Measurements from ENCODE around the gene ZNF652. TPM values are rescaled to one million over a fixed set of nuclear protein-coding genes. Genes with fewer than 3 reads are reported as not detected.

ZNF652 gene
- polyA plus RNA-seq, 1 donor from 2014 or later, result 26.7 TPM

DNA sequence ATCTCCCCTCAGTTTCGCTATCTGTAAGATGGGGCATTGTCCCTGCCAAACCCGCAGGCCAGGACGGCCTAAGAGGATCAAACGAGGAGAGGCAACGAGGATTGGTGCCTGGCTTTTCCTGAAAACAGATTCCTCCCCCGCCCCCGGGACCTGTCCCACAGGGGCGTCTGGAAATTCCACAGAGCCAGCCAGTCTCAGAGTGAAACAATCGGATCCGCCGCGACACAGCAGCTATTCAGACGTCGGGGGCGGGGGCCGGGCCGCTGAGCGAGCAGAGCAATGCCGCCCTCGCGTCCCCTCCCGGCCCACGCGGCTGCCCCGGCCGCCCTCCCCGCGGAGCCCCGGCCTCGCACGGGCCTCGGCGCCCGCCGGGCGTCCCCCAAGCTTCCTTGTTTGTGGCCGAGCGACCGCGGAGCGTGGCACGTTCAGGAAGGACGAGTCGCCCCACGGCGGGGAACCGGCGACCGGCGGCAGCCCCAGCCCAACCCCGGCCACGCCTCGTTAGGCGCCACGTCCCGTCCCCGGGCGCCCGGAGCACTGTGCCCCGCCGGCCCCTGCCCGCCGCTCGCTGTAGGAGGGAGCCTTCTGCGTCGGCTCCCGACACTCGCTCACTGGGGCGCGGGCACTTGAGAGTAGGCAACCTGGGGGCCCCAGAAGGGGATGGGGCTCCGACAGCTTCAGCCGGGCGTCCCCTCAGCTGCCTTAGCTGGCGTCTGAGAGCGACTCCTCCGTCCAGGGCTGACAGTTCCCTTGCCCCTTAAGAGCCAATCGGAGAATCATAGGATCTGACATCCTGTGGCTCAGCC is 101.8 kb downstream of the ZNF652 start:
- Histone ChIP-seq H3K36me3 (ENCODE audit: insufficient read depth, low read length) (no peaks in the 10 kb centered on the region), H3K4me2 (ENCODE audit: low read length) (no peak overlapping the region), H3F3A (ENCODE audit: insufficient read depth, low read length, poor library complexity, severe bottlenecking) (no peaks in the 10 kb centered on the region), H3K27me3 (ENCODE audit: insufficient read depth, low read depth, low read length) (peaks cover 23% of the 10 kb centered on the region), H4K20me1 (ENCODE audit: insufficient read depth) (no peaks in the 10 kb centered on the region), H3K79me2 (replicated peaks; ENCODE audit: insufficient read depth, low read length) (no peaks in the 10 kb centered on the region), H3K9ac (ENCODE audit: low read length) (peak overlapping the region; percentile 9), H3K27ac (ENCODE audit: low read length) (no peak overlapping the region), H3K9me2 (ENCODE audit: insufficient read depth, low read length) (no peaks in the 10 kb centered on the region), H2AFZ (ENCODE audit: low read depth, low read length) (no peak overlapping the region), H3K9me3 (ENCODE audit: low read length) (no peaks in the 10 kb centered on the region), H3K4me3 (ENCODE audit: low read length) (peak overlapping the region; percentile 58)
- TF ChIP-seq REST (IDR thresholded peaks at IDR 0.05; ENCODE audit: borderline replicate concordance) (no peak), POLR2AphosphoS5 (IDR thresholded peaks at IDR 0.05) (no peak), MXI1 (conservative IDR thresholded peaks at IDR 0.05; ENCODE audit: poor library complexity, severe bottlenecking) (no peak), EZH2 (IDR thresholded peaks at IDR 0.05; ENCODE audit: borderline replicate concordance, insufficient read depth, low read length, poor library complexity, severe bottlenecking) (no peak), RAD21 (conservative IDR thresholded peaks at IDR 0.05) (no peak), TAF1 (IDR thresholded peaks at IDR 0.05; ENCODE audit: low read depth) (no peak), EP300 (conservative IDR thresholded peaks at IDR 0.05; ENCODE audit: poor library complexity, severe bottlenecking) (no peak), SMC3 (conservative IDR thresholded peaks at IDR 0.05; ENCODE audit: poor library complexity) (no peak)
- TF ChIP-seq, protein P1, sequence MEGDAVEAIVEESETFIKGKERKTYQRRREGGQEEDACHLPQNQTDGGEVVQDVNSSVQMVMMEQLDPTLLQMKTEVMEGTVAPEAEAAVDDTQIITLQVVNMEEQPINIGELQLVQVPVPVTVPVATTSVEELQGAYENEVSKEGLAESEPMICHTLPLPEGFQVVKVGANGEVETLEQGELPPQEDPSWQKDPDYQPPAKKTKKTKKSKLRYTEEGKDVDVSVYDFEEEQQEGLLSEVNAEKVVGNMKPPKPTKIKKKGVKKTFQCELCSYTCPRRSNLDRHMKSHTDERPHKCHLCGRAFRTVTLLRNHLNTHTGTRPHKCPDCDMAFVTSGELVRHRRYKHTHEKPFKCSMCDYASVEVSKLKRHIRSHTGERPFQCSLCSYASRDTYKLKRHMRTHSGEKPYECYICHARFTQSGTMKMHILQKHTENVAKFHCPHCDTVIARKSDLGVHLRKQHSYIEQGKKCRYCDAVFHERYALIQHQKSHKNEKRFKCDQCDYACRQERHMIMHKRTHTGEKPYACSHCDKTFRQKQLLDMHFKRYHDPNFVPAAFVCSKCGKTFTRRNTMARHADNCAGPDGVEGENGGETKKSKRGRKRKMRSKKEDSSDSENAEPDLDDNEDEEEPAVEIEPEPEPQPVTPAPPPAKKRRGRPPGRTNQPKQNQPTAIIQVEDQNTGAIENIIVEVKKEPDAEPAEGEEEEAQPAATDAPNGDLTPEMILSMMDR (IDR thresholded peaks at IDR 0.05; ENCODE audit: poor library complexity, severe bottlenecking), result no peak

GRCh38 chr17:49259663-49260010 is 102.4 kb downstream of the ZNF652 start:
- Histone ChIP-seq H2AFZ (ENCODE audit: low read depth, low read length) (no peak overlapping the region), H3K4me2 (ENCODE audit: low read length) (no peak overlapping the region)

More at GRCh38 chr17:49259663-49260010, 102.4 kb downstream of the ZNF652 start:
- no peaks in the 10 kb centered on the region for H3K36me3 ChIP-seq (ENCODE audit: insufficient read depth, low read length)
- H4K20me1 ChIP-seq (ENCODE audit: insufficient read depth), result no peaks in the 10 kb centered on the region
- peaks cover 23% of the 10 kb centered on the region for H3K27me3 ChIP-seq (ENCODE audit: insufficient read depth, low read depth, low read length)
- no peaks in the 10 kb centered on the region for H3K9me2 ChIP-seq (ENCODE audit: insufficient read depth, low read length)
- H3K27ac ChIP-seq (ENCODE audit: low read length), result no peak overlapping the region
- no peak overlapping the region for H3K9ac ChIP-seq (ENCODE audit: low read length)
- no peak for TF ChIP-seq MXI1 (conservative IDR thresholded peaks at IDR 0.05; ENCODE audit: poor library complexity, severe bottlenecking)
- no peak for TF ChIP-seq POLR2AphosphoS5 (IDR thresholded peaks at IDR 0.05)
- TF ChIP-seq TAF1 (IDR thresholded peaks at IDR 0.05; ENCODE audit: low read depth), result no peak
- no peak for TF ChIP-seq REST (IDR thresholded peaks at IDR 0.05; ENCODE audit: borderline replicate concordance)
- no peak for TF ChIP-seq EP300 (conservative IDR thresholded peaks at IDR 0.05; ENCODE audit: poor library complexity, severe bottlenecking)
- no peak for TF ChIP-seq SMC3 (conservative IDR thresholded peaks at IDR 0.05; ENCODE audit: poor library complexity)
- TF ChIP-seq, protein P1 (IDR thresholded peaks at IDR 0.05; ENCODE audit: poor library complexity, severe bottlenecking), result no peak
- no peak for TF ChIP-seq EZH2 (IDR thresholded peaks at IDR 0.05; ENCODE audit: borderline replicate concordance, insufficient read depth, low read length, poor library complexity, severe bottlenecking)
- no peak for TF ChIP-seq RAD21 (conservative IDR thresholded peaks at IDR 0.05)
- H3K9me3 ChIP-seq (ENCODE audit: low read length), result no peaks in the 10 kb centered on the region
- H3K4me3 ChIP-seq (ENCODE audit: low read length), result peak overlapping the region; percentile 58
- no peaks in the 10 kb centered on the region for H3F3A ChIP-seq (ENCODE audit: insufficient read depth, low read length, poor library complexity, severe bottlenecking)
- no peaks in the 10 kb centered on the region for H3K79me2 ChIP-seq (replicated peaks; ENCODE audit: insufficient read depth, low read length)

All from neural cell (in vitro differentiated cells).